OCI-LY7 (cell line): Measurements from ENCODE around the gene GRIK2. TPM values are rescaled to one million over a fixed set of nuclear protein-coding genes. Genes with fewer than 3 reads are reported as not detected.

Experiments used
- BruUV-seq: library from RNA; stranded (reverse); fragments of 400-500 nt; replicated peaks from 2 replicates; lab custom pipeline; 2021; lab: Mats Ljungman, UMichigan
- CTCF ChIA-PET: fragments of 300-600 bp; sonication (Branson Sonifier 250); formaldehyde crosslinking; loops from one replicate; lab custom pipeline; 2022; ENCODE audit warnings: antibody characterized with exemption; ENCODE audit not compliant: unreplicated experiment; lab: Charles Lee
- POLR2A ChIA-PET: fragments of 300-600 bp; sonication (Branson Sonifier 250); formaldehyde crosslinking; loops from one replicate; lab custom pipeline; 2022; ENCODE audit warnings: antibody characterized with exemption; lab: Charles Lee
- DNase-seq: peaks from one replicate; pipeline ENCODE4 v3.0.0-alpha.2; 2015; ENCODE audit warnings: low spot score
- H2AFZ ChIP-seq: fragments of 200-600 bp; sonication (generic), shearing (Covaris generic); 2 replicates; pipeline ENCODE4 v1.6.1; 2014; ENCODE audit warnings: mild to moderate bottlenecking, antibody characterized with exemption, low read length, moderate library complexity
- H3K27ac ChIP-seq: fragments of 200-600 bp; sonication (generic); 2 replicates; pipeline ENCODE4 v1.5.1; 2014; ENCODE audit warnings: mixed run types, low read depth, mild to moderate bottlenecking, moderate library complexity, low read length, inconsistent platforms; ENCODE audit not compliant: poor library complexity, severe bottlenecking
- H3K36me3 ChIP-seq: fragments of 200-600 bp; sonication (generic); 2 replicates; pipeline ENCODE4 v1.6.1; 2014; ENCODE audit warnings: mild to moderate bottlenecking, antibody characterized with exemption, low read length, moderate library complexity, mixed read lengths; ENCODE audit not compliant: insufficient read depth
- H3K4me1 ChIP-seq: fragments of 200-600 bp; sonication (generic); 2 replicates; pipeline ENCODE4 v1.5.1; 2014; ENCODE audit warnings: mild to moderate bottlenecking, low read length; ENCODE audit not compliant: insufficient read depth, poor library complexity, severe bottlenecking
- H3K4me2 ChIP-seq: fragments of 200-600 bp; sonication (generic); 2 replicates; pipeline ENCODE4 v1.6.1; 2014; ENCODE audit warnings: mild to moderate bottlenecking, low read length
- H3K4me3 ChIP-seq: fragments of 200-600 bp; sonication (generic); 2 replicates; pipeline ENCODE4 v1.5.1; 2014; ENCODE audit warnings: mild to moderate bottlenecking, low read depth, low read length; ENCODE audit not compliant: poor library complexity, severe bottlenecking
- H3K79me2 ChIP-seq: fragments of 200-600 bp; sonication (generic); 2 replicates; pipeline ENCODE4 v1.6.1; 2016; ENCODE audit warnings: low read depth, mild to moderate bottlenecking, low read length, moderate library complexity, mixed read lengths; ENCODE audit not compliant: insufficient read depth
- H3K9me2 ChIP-seq: fragments of 200-600 bp; sonication (generic); 2 replicates; pipeline ENCODE4 v1.6.1; 2016; ENCODE audit warnings: mild to moderate bottlenecking, low read length, mixed read lengths; ENCODE audit not compliant: insufficient read depth
- H3K9me3 ChIP-seq: fragments of 200-600 bp; sonication (generic); 2 replicates; pipeline ENCODE4 v1.6.1; 2014; ENCODE audit warnings: mild to moderate bottlenecking, mixed run types, low read length, mixed read lengths
- H4K20me1 ChIP-seq: fragments of 200-600 bp; sonication (generic); 2 replicates; pipeline ENCODE4 v1.6.1; 2014; ENCODE audit warnings: mild to moderate bottlenecking, antibody characterized with exemption, low read length, moderate library complexity, mixed read lengths; ENCODE audit not compliant: insufficient read depth
- CTCF ChIP-seq: fragments of 200-600 bp; sonication (generic); conservative IDR thresholded peaks from 2 replicates; pipeline ENCODE4 v1.5.1; 2014; ENCODE audit warnings: mild to moderate bottlenecking, antibody characterized with exemption, low read length, moderate library complexity, mixed read lengths
- EZH2phosphoT487 ChIP-seq: fragments of 200-600 bp; sonication (generic); IDR thresholded peaks from 2 replicates; pipeline ENCODE4 v1.6.1; 2018; ENCODE audit warnings: low read depth, borderline replicate concordance, mild to moderate bottlenecking, mixed run types, antibody characterized with exemption, low read length, moderate library complexity, mixed read lengths
- intact Hi-C: fragments of 100-400 bp; cut with micrococcal nuclease; formaldehyde crosslinking; loops from one replicate; pipeline ENCODE4 v1.10.0; 2022; ENCODE audit not compliant: unreplicated experiment
- total RNA-seq, 2 experiments: library from RNA; depleted of rRNA in 1 of 2; stranded (reverse); fragments of >200 nt in 1 of 2; shearing (Covaris generic) in 1 of 2; gene quantifications; 2 replicates each; pipeline ENCODE4 v1.2.3, GENCODE V29; 2014 to 2022

Gene GRIK2
- total RNA-seq, 2 experiments from 2014 or later: not detected

GRCh38 chr6:101783287-101783686 is 389.8 kb downstream of the GRIK2 start:
- H3K27ac ChIP-seq: no peak overlapping the region
- no peak overlapping the region for H2AFZ ChIP-seq
- BruUV-seq: no TSS peak
- H3K36me3 ChIP-seq: no peaks in the 10 kb centered on the region
- no peaks in the 10 kb centered on the region for H3K4me1 ChIP-seq
- no peak overlapping the region for H3K4me3 ChIP-seq
- no peaks in the 10 kb centered on the region for H4K20me1 ChIP-seq
- H3K9me2 ChIP-seq: no peaks in the 10 kb centered on the region
- no peaks in the 10 kb centered on the region for H3K79me2 ChIP-seq
- ChIA-PET CTCF (no interaction called here), POLR2A (interaction anchor here (0.7 kb wide), 2 partner anchors 30 to 144 kb away, joined by 3 read pairs; no protein-coding TSS in a partner anchor)
- H3K9me3 ChIP-seq: no peaks in the 10 kb centered on the region
- H3K4me2 ChIP-seq: no peak overlapping the region
- DNase-seq: no peak
- no peak for TF ChIP-seq CTCF
- no peak for TF ChIP-seq EZH2phosphoT487
- intact Hi-C loops: no loop called here

- CTCF ChIA-PET: no interaction called here
- TF ChIP-seq EZH2phosphoT487: no peak
- no peak for TF ChIP-seq CTCF
- no peaks in the 10 kb centered on the region for H3K79me2 ChIP-seq
- no peak for DNase-seq
- no peaks in the 10 kb centered on the region for H4K20me1 ChIP-seq
- H2AFZ ChIP-seq: no peak overlapping the region
- no peak overlapping the region for H3K4me2 ChIP-seq
- POLR2A ChIA-PET: interaction anchor here (0.7 kb wide), 1 partner anchor 30 kb away, joined by 3 read pairs; no protein-coding TSS in a partner anchor
- H3K36me3 ChIP-seq: no peaks in the 10 kb centered on the region
- intact Hi-C loops: no loop called here
- no peaks in the 10 kb centered on the region for H3K9me3 ChIP-seq
- BruUV-seq: no TSS peak
- H3K9me2 ChIP-seq: no peaks in the 10 kb centered on the region
- H3K4me3 ChIP-seq: no peak overlapping the region
- H3K27ac ChIP-seq: no peak overlapping the region
- no peaks in the 10 kb centered on the region for H3K4me1 ChIP-seq
Observed at GRCh38 chr6:101784094-101784493, 390.6 kb downstream of the GRIK2 start.

- no peaks in the 10 kb centered on the region for H3K9me3 ChIP-seq
- TF ChIP-seq CTCF (no peak), EZH2phosphoT487 (no peak)
- intact Hi-C loops: no loop called here
- ChIA-PET POLR2A (no interaction called here), CTCF (no interaction called here)
- H4K20me1 ChIP-seq: no peaks in the 10 kb centered on the region
- H3K4me1 ChIP-seq: no peaks in the 10 kb centered on the region
- H3K27ac ChIP-seq: no peak overlapping the region
- no peak overlapping the region for H3K4me3 ChIP-seq
- H3K4me2 ChIP-seq: no peak overlapping the region
- H3K79me2 ChIP-seq: no peaks in the 10 kb centered on the region
- H3K9me2 ChIP-seq: no peaks in the 10 kb centered on the region
- no peak for DNase-seq
- no peaks in the 10 kb centered on the region for H3K36me3 ChIP-seq
- BruUV-seq: no TSS peak
- H2AFZ ChIP-seq: no peak overlapping the region
Observed at GRCh38 chr6:101799531-101799930, 406.0 kb downstream of the GRIK2 start.
